ENCODE measurements around the gene ALAS1.

Gene ALAS1

DNA sequence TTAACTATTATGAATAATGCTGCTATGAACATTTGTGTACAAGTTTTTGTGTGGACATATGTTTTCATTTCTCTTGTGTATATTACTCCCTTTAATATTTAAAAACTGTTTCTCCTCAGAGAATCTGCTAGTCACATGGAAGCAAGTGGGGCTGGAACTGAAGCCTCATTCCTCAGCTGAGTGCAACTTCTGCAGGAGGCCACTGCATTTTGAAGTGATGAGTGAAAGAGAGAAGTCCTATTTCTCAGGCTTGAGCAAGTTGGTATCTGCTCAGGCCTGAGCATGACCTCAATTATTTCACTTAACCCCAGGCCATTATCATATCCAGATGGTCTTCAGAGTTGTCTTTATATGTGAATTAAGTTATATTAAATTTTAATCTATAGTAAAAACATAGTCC lies 15.9 kb downstream of the ALAS1 start:
- Histone ChIP-seq H3K27me3 (ENCODE audit: control insufficient read depth in 1 of 2, insufficient read depth in 2 of 2, low read length in 2 of 2) (no peaks in the 10 kb centered on the region), H3K4me1 (ENCODE audit: control insufficient read depth, insufficient read depth, low read length) (peaks cover 13% of the 10 kb centered on the region), H3K9me3 (ENCODE audit: control insufficient read depth in 2 of 2, low read length in 2 of 2) (no peaks in the 10 kb centered on the region), H3K9ac (ENCODE audit: low read length in 2 of 2) (no peak overlapping the region), H3K27ac (ENCODE audit: low read length) (no peak overlapping the region), H3K36me3 (ENCODE audit: control insufficient read depth in 2 of 2, insufficient read depth in 2 of 2, low read length in 2 of 2) (peaks cover 52 to 53% of the 10 kb centered on the region in 2 donors), H3K4me3 (ENCODE audit: low read length in 2 of 2) (no peak overlapping the region)

DNA sequence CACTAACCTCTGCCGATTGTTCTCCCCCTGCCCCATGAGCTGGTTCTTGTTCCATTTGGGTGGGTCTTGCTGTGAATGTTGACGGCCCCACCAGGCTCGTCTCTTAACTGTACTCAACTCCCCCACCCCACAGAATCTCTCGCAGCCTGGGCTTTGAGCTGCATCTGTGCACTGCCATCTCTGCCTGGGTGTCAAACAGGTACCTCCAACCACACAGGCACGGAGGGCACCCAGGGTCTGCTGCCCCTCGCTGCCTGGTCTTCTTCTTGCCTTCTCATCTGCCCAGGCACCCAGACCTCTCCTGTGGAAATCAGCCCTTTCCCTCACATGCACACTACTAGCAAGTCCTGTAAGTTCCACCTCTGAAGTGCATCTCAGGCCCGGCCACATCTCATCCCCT lies 17.4 kb downstream of the ALAS1 start:
- Histone ChIP-seq H3K27ac (ENCODE audit: low read length) (no peak overlapping the region), H3K9me3 (ENCODE audit: control insufficient read depth in 2 of 2, low read length in 2 of 2) (no peaks in the 10 kb centered on the region), H3K4me3 (ENCODE audit: low read length in 2 of 2) (no peak overlapping the region), H3K4me1 (ENCODE audit: control insufficient read depth, insufficient read depth, low read length) (peaks cover 13% of the 10 kb centered on the region), H3K9ac (ENCODE audit: low read length in 2 of 2) (no peak overlapping the region), H3K36me3 (ENCODE audit: control insufficient read depth in 2 of 2, insufficient read depth in 2 of 2, low read length in 2 of 2) (peaks cover 41 to 44% of the 10 kb centered on the region in 2 donors), H3K27me3 (ENCODE audit: control insufficient read depth in 1 of 2, insufficient read depth in 2 of 2, low read length in 2 of 2) (no peaks in the 10 kb centered on the region)

- peak overlapping the region; percentile 7 to 29 for H3K4me3 ChIP-seq (ENCODE audit: low read length in 2 of 2)
- H3K27me3 ChIP-seq (ENCODE audit: control insufficient read depth in 1 of 2, insufficient read depth in 2 of 2, low read length in 2 of 2): no peaks in the 10 kb centered on the region
- peaks cover 27 to 33% of the 10 kb centered on the region in 2 donors for H3K36me3 ChIP-seq (ENCODE audit: control insufficient read depth in 2 of 2, insufficient read depth in 2 of 2, low read length in 2 of 2)
- H3K9ac ChIP-seq (ENCODE audit: low read length in 2 of 2): peak overlapping the region; percentile 7 to 47
- H3K4me1 ChIP-seq (ENCODE audit: control insufficient read depth, insufficient read depth, low read length): peaks cover 19% of the 10 kb centered on the region
- H3K27ac ChIP-seq (ENCODE audit: low read length): peak overlapping the region; percentile 53
- no peaks in the 10 kb centered on the region for H3K9me3 ChIP-seq (ENCODE audit: control insufficient read depth in 2 of 2, low read length in 2 of 2)
These were observed 18.8 kb downstream of the ALAS1 start for GRCh38 chr3:52216585-52217408.

DNA sequence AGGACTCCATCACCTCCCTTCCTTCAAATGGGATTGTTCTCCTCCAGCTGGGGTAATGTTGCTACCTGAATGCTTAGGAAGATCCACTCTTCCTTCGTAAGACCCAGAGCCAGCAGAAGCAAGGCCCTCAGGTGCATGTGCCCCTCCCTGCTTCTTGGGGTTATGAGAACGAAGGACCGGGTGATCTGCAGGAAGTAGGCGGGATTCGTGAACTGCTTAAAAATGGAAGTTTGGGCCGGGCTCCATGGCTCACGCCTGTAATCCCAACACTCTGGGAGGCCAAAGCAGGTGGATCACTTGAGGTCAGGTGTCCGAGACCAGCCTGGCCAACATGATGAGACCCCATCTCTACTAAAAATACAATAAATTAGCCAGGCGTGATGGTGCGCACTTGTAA lies 19.4 kb downstream of the ALAS1 start:
- Histone ChIP-seq H3K9me3 (ENCODE audit: control insufficient read depth in 2 of 2, low read length in 2 of 2) (no peaks in the 10 kb centered on the region), H3K4me1 (ENCODE audit: control insufficient read depth, insufficient read depth, low read length) (peaks cover 21% of the 10 kb centered on the region), H3K36me3 (ENCODE audit: control insufficient read depth in 2 of 2, insufficient read depth in 2 of 2, low read length in 2 of 2) (peaks cover 24 to 27% of the 10 kb centered on the region in 2 donors), H3K9ac (ENCODE audit: low read length in 2 of 2) (peak overlapping the region in 1 of 2 donors; percentile 7), H3K4me3 (ENCODE audit: low read length in 2 of 2) (peak overlapping the region in 1 of 2 donors; percentile 29), H3K27me3 (ENCODE audit: control insufficient read depth in 1 of 2, insufficient read depth in 2 of 2, low read length in 2 of 2) (no peaks in the 10 kb centered on the region), H3K27ac (ENCODE audit: low read length) (peak overlapping the region; percentile 53)

DNA sequence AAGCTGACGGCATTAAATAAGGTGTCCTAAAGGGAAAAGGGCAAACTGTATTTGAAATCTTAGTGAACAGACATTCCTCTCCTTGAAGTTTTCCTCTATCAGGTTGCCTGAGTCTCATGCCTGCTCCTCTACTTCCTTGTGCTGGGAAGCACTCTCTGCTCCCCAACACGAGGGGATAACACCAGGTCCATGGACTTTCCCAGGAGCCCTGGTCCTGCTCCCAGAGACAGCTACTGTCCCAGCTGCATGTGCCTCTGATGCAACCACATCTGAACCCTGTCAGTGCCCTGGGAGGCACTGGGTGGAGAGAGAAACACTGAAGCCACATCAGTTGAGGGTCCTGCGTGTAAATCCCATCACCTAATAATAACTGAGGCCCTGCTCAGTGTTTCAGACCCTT lies 20.1 kb downstream of the ALAS1 start:
- Histone ChIP-seq H3K4me1 (ENCODE audit: control insufficient read depth, insufficient read depth, low read length) (peaks cover 21% of the 10 kb centered on the region), H3K27ac (ENCODE audit: low read length) (peak overlapping the region; percentile 31), H3K27me3 (ENCODE audit: control insufficient read depth in 1 of 2, insufficient read depth in 2 of 2, low read length in 2 of 2) (no peaks in the 10 kb centered on the region), H3K9me3 (ENCODE audit: control insufficient read depth in 2 of 2, low read length in 2 of 2) (no peaks in the 10 kb centered on the region), H3K36me3 (ENCODE audit: control insufficient read depth in 2 of 2, insufficient read depth in 2 of 2, low read length in 2 of 2) (peaks cover 20 to 21% of the 10 kb centered on the region in 2 donors), H3K4me3 (ENCODE audit: low read length in 2 of 2) (no peak overlapping the region), H3K9ac (ENCODE audit: low read length in 2 of 2) (no peak overlapping the region)

GRCh38 chr3:52218454-52218853 lies 20.5 kb downstream of the ALAS1 start:
- Histone ChIP-seq H3K9me3 (ENCODE audit: control insufficient read depth in 2 of 2, low read length in 2 of 2) (no peaks in the 10 kb centered on the region), H3K36me3 (ENCODE audit: control insufficient read depth in 2 of 2, insufficient read depth in 2 of 2, low read length in 2 of 2) (peaks cover 16 to 19% of the 10 kb centered on the region in 2 donors), H3K4me3 (ENCODE audit: low read length in 2 of 2) (no peak overlapping the region), H3K9ac (ENCODE audit: low read length in 2 of 2) (no peak overlapping the region), H3K27ac (ENCODE audit: low read length) (peak overlapping the region; percentile 31), H3K4me1 (ENCODE audit: control insufficient read depth, insufficient read depth, low read length) (peaks cover 21% of the 10 kb centered on the region), H3K27me3 (ENCODE audit: control insufficient read depth in 1 of 2, insufficient read depth in 2 of 2, low read length in 2 of 2) (no peaks in the 10 kb centered on the region)

DNA sequence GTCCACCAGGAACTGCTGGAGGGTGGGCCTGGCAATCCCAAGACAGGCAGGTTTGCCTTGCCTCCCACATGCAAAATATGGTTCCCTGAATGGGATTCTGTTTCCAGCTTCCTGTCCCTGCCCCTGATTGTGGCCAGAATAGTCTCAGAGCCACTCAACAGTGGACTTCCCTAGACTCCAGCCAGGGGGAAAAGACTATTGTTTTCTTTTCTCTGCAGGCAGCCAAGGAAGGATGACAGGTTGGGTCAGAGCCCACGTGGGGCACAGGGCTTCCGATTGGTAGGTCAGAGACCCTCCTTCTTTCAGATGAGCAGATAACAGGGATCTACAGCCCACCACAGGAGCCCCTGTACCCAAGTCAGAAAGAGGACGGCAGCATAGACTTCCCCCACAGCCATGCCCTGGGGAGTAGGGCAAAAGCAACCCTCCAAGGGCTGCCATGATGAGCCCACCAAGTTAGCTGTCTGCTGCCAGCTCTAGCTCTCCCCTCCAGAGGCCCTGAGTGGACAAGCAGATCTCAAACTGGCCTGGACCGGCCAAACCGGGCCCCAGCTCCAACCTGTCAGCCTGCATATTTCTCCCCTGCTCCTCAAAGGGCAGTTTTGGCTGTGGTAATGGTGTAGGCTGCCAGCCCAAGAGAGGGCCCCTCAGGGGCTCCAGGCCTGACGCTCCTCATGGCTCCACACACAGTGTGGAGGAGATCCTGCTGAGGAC lies 21.1 kb downstream of the ALAS1 start:
- H3K9me3 ChIP-seq (ENCODE audit: control insufficient read depth in 2 of 2, low read length in 2 of 2): no peaks in the 10 kb centered on the region
- peaks cover 21% of the 10 kb centered on the region for H3K4me1 ChIP-seq (ENCODE audit: control insufficient read depth, insufficient read depth, low read length)
- peak overlapping the region; percentile 11 for H3K27ac ChIP-seq (ENCODE audit: low read length)
- peaks cover 14% of the 10 kb centered on the region in 2 donors for H3K36me3 ChIP-seq (ENCODE audit: control insufficient read depth in 2 of 2, insufficient read depth in 2 of 2, low read length in 2 of 2)
- H3K4me3 ChIP-seq (ENCODE audit: low read length in 2 of 2): no peak overlapping the region
- no peaks in the 10 kb centered on the region for H3K27me3 ChIP-seq (ENCODE audit: control insufficient read depth in 1 of 2, insufficient read depth in 2 of 2, low read length in 2 of 2)
- no peak overlapping the region for H3K9ac ChIP-seq (ENCODE audit: low read length in 2 of 2)

- Histone ChIP-seq H3K9me3 (ENCODE audit: control insufficient read depth in 2 of 2, low read length in 2 of 2) (no peaks in the 10 kb centered on the region), H3K27me3 (ENCODE audit: control insufficient read depth in 1 of 2, insufficient read depth in 2 of 2, low read length in 2 of 2) (no peaks in the 10 kb centered on the region), H3K9ac (ENCODE audit: low read length in 2 of 2) (no peak overlapping the region), H3K4me3 (ENCODE audit: low read length in 2 of 2) (no peak overlapping the region), H3K36me3 (ENCODE audit: control insufficient read depth in 2 of 2, insufficient read depth in 2 of 2, low read length in 2 of 2) (peaks cover 0 to 4% of the 10 kb centered on the region in 2 donors), H3K27ac (ENCODE audit: low read length) (no peak overlapping the region), H3K4me1 (ENCODE audit: control insufficient read depth, insufficient read depth, low read length) (peaks cover 21% of the 10 kb centered on the region)
These were observed 22.5 kb downstream of the ALAS1 start for GRCh38 chr3:52220380-52221026.

DNA sequence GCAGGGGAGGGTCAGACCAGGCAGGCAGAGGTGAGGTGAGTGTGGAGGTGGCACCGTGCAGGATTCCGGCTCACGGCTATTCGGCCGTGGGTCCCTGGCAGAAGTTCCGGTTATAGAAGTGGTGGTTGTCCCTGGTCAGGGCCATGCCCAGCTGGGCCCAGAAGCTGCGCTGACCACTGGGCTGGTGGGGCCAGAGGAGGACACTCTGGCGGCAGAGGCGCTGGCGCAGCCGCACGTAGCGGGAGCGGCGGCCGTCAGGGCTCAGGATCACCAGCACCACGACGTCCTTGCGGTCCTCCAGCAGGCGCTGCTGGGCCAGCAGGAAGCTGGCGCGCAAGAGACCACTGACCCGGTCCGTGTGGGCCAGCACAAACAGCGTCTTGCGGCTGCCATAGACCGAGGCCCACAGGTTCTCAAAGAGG lies 23.2 kb downstream of the ALAS1 start:
- Histone ChIP-seq H3K27me3 (ENCODE audit: control insufficient read depth in 1 of 2, insufficient read depth in 2 of 2, low read length in 2 of 2) (no peaks in the 10 kb centered on the region), H3K36me3 (ENCODE audit: control insufficient read depth in 2 of 2, insufficient read depth in 2 of 2, low read length in 2 of 2) (no peaks in the 10 kb centered on the region), H3K4me3 (ENCODE audit: low read length in 2 of 2) (no peak overlapping the region), H3K9ac (ENCODE audit: low read length in 2 of 2) (no peak overlapping the region), H3K4me1 (ENCODE audit: control insufficient read depth, insufficient read depth, low read length) (peaks cover 21% of the 10 kb centered on the region), H3K27ac (ENCODE audit: low read length) (no peak overlapping the region), H3K9me3 (ENCODE audit: control insufficient read depth in 2 of 2, low read length in 2 of 2) (no peaks in the 10 kb centered on the region)

GRCh38 chr3:52221563-52222318 lies 23.8 kb downstream of the ALAS1 start:
- Histone ChIP-seq H3K9ac (ENCODE audit: low read length in 2 of 2) (no peak overlapping the region), H3K27me3 (ENCODE audit: control insufficient read depth in 1 of 2, insufficient read depth in 2 of 2, low read length in 2 of 2) (no peaks in the 10 kb centered on the region), H3K9me3 (ENCODE audit: control insufficient read depth in 2 of 2, low read length in 2 of 2) (no peaks in the 10 kb centered on the region), H3K4me1 (ENCODE audit: control insufficient read depth, insufficient read depth, low read length) (peaks cover 17% of the 10 kb centered on the region), H3K27ac (ENCODE audit: low read length) (no peak overlapping the region), H3K4me3 (ENCODE audit: low read length in 2 of 2) (no peak overlapping the region), H3K36me3 (ENCODE audit: control insufficient read depth in 2 of 2, insufficient read depth in 2 of 2, low read length in 2 of 2) (no peaks in the 10 kb centered on the region)
